AG04450 (cell line): ENCODE results near the gene RHOBTB1. TPM values are rescaled to one million over a fixed set of nuclear protein-coding genes. Genes with fewer than 3 reads are reported as not detected.
A peak's percentile ranks its signal among the peaks of the same experiment; 100 is the strongest.

Source experiments
- CTCF ChIA-PET: fragments of 300-600, 350-600 bp; formaldehyde crosslinking; extraction: SDS; loops from one replicate; lab custom pipeline; 2022; ENCODE audit warnings: antibody characterized with exemption, inconsistent platforms; lab: Charles Lee
- POLR2A ChIA-PET: fragments of 350-600 bp; formaldehyde crosslinking; extraction: SDS; loops from one replicate; lab custom pipeline; 2021; ENCODE audit warnings: antibody characterized with exemption, inconsistent platforms; lab: Yijun Ruan, JAX
- DNase-seq: peaks from one replicate; pipeline ENCODE4 v3.0.0-alpha.2; 2011; ENCODE audit warnings: low read depth, low spot score
- H3K27ac ChIP-seq: one replicate; pipeline ENCODE4 v1.5.1; 2012; ENCODE audit warnings: low read depth, low read length, control low read depth
- H3K27me3 ChIP-seq: one replicate; pipeline ENCODE4 v1.6.0; 2012; ENCODE audit warnings: low read length; ENCODE audit not compliant: control insufficient read depth, insufficient read depth
- H3K4me3 ChIP-seq: 2 replicates; pipeline ENCODE4 v1.5.1; 2011; ENCODE audit warnings: mild to moderate bottlenecking, low read depth, low read length, control low read depth
- H3K9me3 ChIP-seq: 2 replicates; pipeline ENCODE4 v1.5.1; 2012; ENCODE audit warnings: low read length; ENCODE audit not compliant: control insufficient read depth, insufficient read depth
- polyA plus RNA-seq: library from polyadenylated mRNA; depleted of rRNA; stranded (reverse); fragments of >200 nt; gene quantifications from 2 replicates; pipeline ENCODE4 v1.2.3, GENCODE V29; 2011
- TF ChIP-seq, protein P1 (sequence below): IDR thresholded peaks from 2 replicates; pipeline ENCODE4 v1.5.1; 2011; ENCODE audit warnings: low read depth, low read length, control low read depth, inconsistent platforms

Gene RHOBTB1
- polyA plus RNA-seq, 1 experiment, result 37.4 TPM

DNA sequence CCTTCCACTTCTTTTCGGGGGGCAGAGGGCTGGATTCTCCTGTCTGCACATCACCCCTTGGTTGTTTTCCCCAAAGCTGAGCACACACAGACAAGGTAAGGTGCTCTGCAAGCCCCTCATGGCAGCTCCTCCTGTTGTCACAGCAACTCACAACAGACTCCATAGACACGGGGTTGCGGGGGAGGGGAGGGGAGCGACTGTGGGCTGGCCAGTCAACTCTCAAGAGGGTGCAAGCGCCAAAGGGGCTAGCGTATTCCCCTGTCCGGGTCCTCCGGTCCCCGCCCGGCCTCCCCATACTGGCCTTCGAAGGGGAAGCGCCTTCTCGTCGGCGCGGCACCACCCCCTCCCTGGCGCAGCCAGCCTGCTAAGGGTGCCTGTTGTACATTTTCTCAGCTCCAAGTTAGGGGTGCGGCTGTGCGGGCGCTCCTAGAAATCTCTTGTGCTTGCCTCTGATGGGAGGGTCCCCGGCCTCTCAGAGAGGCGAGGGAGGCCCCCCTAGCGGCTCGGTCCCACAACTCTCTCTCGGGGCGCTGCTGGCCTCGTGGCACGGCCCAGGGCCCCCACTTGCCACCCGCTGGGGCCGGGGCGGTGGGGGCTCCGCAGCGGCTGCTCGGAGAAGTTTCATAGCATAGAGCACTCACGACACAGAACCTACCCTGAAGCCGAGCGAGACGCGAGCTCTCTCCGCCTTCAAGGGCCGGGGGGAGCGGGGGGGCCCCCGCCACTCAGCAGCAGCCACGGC lies 498 bp downstream of the RHOBTB1 start:
- Histone ChIP-seq H3K4me3 (peak overlapping the region; percentile 77), H3K27me3 (no peaks in the 10 kb centered on the region), H3K27ac (peak overlapping the region; percentile 69), H3K9me3 (peaks cover 2% of the 10 kb centered on the region; the same call in 1 of the 2 replicates)
- POLR2A ChIA-PET, result interaction anchor here (0.6 to 1.4 kb wide), 10 partner anchors 11 to 792 kb away, joined by 3 to 8 read pairs (median 4); no protein-coding TSS in a partner anchor
- CTCF ChIA-PET, result interaction anchor here (0.6 to 1.3 kb wide), 3 partner anchors 8 to 958 kb away, joined by 3 to 4 read pairs (median 4); no protein-coding TSS in a partner anchor
- no peak for DNase-seq
- TF ChIP-seq, protein P1, sequence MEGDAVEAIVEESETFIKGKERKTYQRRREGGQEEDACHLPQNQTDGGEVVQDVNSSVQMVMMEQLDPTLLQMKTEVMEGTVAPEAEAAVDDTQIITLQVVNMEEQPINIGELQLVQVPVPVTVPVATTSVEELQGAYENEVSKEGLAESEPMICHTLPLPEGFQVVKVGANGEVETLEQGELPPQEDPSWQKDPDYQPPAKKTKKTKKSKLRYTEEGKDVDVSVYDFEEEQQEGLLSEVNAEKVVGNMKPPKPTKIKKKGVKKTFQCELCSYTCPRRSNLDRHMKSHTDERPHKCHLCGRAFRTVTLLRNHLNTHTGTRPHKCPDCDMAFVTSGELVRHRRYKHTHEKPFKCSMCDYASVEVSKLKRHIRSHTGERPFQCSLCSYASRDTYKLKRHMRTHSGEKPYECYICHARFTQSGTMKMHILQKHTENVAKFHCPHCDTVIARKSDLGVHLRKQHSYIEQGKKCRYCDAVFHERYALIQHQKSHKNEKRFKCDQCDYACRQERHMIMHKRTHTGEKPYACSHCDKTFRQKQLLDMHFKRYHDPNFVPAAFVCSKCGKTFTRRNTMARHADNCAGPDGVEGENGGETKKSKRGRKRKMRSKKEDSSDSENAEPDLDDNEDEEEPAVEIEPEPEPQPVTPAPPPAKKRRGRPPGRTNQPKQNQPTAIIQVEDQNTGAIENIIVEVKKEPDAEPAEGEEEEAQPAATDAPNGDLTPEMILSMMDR, result no peak

DNA sequence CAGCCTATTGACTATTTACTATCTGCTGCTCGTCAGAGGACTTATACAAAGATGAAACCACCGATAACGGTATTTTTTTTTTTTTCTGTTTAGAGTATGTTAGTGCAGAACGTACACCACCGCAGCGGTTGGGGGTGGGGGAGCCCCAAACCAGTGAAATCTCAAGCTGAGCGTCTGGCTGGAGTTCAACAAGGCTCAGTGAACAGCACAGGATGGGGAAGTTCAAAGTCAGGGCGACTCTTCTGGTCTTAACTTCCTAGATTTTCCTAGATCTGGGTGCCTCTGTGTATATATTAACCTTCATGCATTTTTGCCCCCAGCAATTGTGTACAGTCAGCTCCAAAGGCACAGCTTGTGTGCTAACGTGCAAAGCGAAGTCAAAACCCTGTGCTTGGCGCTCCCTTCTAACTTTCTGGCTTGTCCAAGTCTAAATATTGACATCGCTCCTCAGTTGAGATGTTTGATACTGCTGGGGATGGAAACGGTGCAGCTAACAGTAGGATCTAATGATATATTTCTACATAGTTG lies 1.1 kb downstream of the RHOBTB1 start:
- POLR2A ChIA-PET, result interaction anchor here (0.6 to 1.4 kb wide), 10 partner anchors 11 to 793 kb away, joined by 3 to 8 read pairs (median 4); no protein-coding TSS in a partner anchor
- no peaks in the 10 kb centered on the region for H3K27me3 ChIP-seq
- H3K9me3 ChIP-seq, result peaks cover 2% of the 10 kb centered on the region; the same call in 1 of the 2 replicates
- CTCF ChIA-PET, result interaction anchor here (0.6 to 1.3 kb wide), 3 partner anchors 9 to 958 kb away, joined by 3 to 4 read pairs (median 4); no protein-coding TSS in a partner anchor
- peak overlapping the region; percentile 69 for H3K27ac ChIP-seq
- TF ChIP-seq, protein P1, result no peak
- DNase-seq, result no peak
- peak overlapping the region; percentile 77 for H3K4me3 ChIP-seq

DNA sequence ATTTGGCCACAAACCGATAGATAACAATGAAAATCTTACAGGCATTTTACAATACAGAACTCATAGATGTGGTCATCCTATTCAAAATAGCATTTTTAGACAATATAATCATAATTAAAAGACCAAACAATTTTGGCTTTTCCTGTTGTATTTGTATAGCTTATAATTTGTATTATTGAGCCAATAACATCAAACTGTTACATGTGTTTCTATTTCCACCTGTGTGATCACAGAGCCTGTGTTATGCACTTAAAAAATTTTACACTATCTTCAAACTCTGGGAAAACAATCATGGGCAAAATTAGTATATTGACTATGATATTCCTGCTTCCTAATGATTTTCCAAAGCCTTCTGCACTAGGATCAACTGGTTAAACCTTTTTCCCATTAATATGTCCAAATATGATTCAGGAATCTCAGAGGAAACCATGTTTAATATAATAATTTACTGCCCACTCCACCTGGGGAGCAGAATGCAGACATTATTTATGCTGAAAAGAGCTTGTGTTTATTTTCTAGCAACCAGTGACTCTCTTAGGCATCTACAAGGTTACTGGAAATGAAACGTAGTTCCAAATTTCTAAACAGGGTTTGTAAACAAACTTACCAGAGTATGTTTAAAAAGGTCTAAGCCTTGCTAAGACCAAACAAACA lies 1.7 kb downstream of the RHOBTB1 start:
- peaks cover 2% of the 10 kb centered on the region; the same call in 1 of the 2 replicates for H3K9me3 ChIP-seq
- H3K27me3 ChIP-seq, result no peaks in the 10 kb centered on the region
- ChIA-PET CTCF (interaction anchor here (0.6 kb wide), 1 partner anchor 96 kb away, joined by 3 read pairs; no protein-coding TSS in a partner anchor), POLR2A (interaction anchor here (1.0 to 1.4 kb wide), 4 partner anchors 22 to 119 kb away, joined by 3 to 8 read pairs (median 6); no protein-coding TSS in a partner anchor)
- no peak for DNase-seq
- H3K4me3 ChIP-seq, result peak overlapping the region; percentile 77
- TF ChIP-seq, protein P1, result no peak
- no peak overlapping the region for H3K27ac ChIP-seq

DNA sequence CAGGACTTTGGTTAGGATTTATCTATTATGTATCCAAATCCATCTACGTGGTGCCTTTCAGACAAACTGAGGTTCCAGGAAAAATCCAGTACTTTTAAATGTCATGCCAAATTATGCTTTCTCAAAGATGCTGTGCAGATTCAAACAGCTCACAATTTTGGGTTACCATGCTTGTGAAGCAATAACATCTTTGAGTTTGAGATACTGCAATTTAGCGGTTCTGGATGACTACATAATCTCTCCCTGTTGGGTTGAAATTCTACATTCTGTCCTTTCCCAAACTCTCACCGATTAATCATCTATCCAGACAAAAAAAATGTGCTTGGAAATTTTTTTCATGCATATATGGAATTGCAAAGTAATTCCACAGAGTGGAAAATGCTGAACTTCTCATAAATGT lies 3.5 kb downstream of the RHOBTB1 start:
- CTCF ChIA-PET, result no interaction called here
- Histone ChIP-seq H3K9me3 (peaks cover 2% of the 10 kb centered on the region; the same call in 1 of the 2 replicates), H3K27me3 (no peaks in the 10 kb centered on the region), H3K4me3 (no peak overlapping the region), H3K27ac (no peak overlapping the region)
- no peak for DNase-seq
- TF ChIP-seq, protein P1, result no peak
- POLR2A ChIA-PET, result no interaction called here
